Activated CD4-positive, CD25-positive, alpha-beta regulatory T cell treated with anti-CD3 and anti-CD28 coated beads, Interleukin-2, amount 50 U/mL, for 16 hours (primary cell): ENCODE data around the gene FAM219A.
"Not testable (repeated sequence)": the region's sequence is repeated elsewhere in the genome, so short reads cannot be mapped to it uniquely, and the experiment has no call there.

Experiments used
- DNase-seq: peaks from one replicate; pipeline ENCODE4 v3.0.0-alpha.2; 2020; ENCODE audit warnings: low read depth, low spot score

FAM219A gene

GRCh38 chr9:34484678-34485077, 26.3 kb upstream of the FAM219A start:
- DNase-seq = no peak

- DNase-seq = not testable (repeated sequence)
These were observed 24.4 kb upstream of the FAM219A start for GRCh38 chr9:34482746-34483145.

- not testable (repeated sequence) for DNase-seq
These were observed 23.2 kb upstream of the FAM219A start for GRCh38 chr9:34481620-34482019.

GRCh38 chr9:34479431-34479866, 21.1 kb upstream of the FAM219A start:
- no peak for DNase-seq

GRCh38 chr9:34477541-34477940, 19.2 kb upstream of the FAM219A start:
- no peak for DNase-seq

GRCh38 chr9:34475097-34475496, 16.7 kb upstream of the FAM219A start:
- no peak for DNase-seq

- no peak for DNase-seq
These were observed 7.1 kb upstream of the FAM219A start for GRCh38 chr9:34465468-34465867.

GRCh38 chr9:34464571-34464970, 6.2 kb upstream of the FAM219A start:
- DNase-seq = no peak

GRCh38 chr9:34463901-34464232, 5.5 kb upstream of the FAM219A start:
- DNase-seq = no peak

GRCh38 chr9:34463098-34463900, 4.9 kb upstream of the FAM219A start:
- DNase-seq = no peak

GRCh38 chr9:34459941-34460340, 1.6 kb upstream of the FAM219A start:
- no peak for DNase-seq

GRCh38 chr9:34459356-34459755, 986 bp upstream of the FAM219A start:
- DNase-seq = no peak

- DNase-seq = no peak
These were observed 580 bp upstream of the FAM219A start for GRCh38 chr9:34458959-34459340.

GRCh38 chr9:34457266-34458012, 931 bp downstream of the FAM219A start:
- no peak for DNase-seq

- no peak for DNase-seq
These were observed 1.6 kb downstream of the FAM219A start for GRCh38 chr9:34456746-34457145.

GRCh38 chr9:34456151-34456550, 2.2 kb downstream of the FAM219A start:
- DNase-seq = no peak

- DNase-seq = no peak
These were observed 3.8 kb downstream of the FAM219A start for GRCh38 chr9:34454571-34455065.

- no peak for DNase-seq
These were observed 5.8 kb downstream of the FAM219A start for GRCh38 chr9:34452568-34452967.

GRCh38 chr9:34451545-34451944, 6.8 kb downstream of the FAM219A start:
- DNase-seq = no peak

GRCh38 chr9:34451135-34451534, 7.2 kb downstream of the FAM219A start:
- no peak for DNase-seq

GRCh38 chr9:34450644-34451043, 7.7 kb downstream of the FAM219A start:
- no peak for DNase-seq

GRCh38 chr9:34446951-34447350, 11.4 kb downstream of the FAM219A start:
- DNase-seq = no peak

GRCh38 chr9:34446468-34446891, 11.9 kb downstream of the FAM219A start:
- no peak for DNase-seq
